VCaP (cell line): ENCODE measurements around the gene PFKP.

Experiments used
- H3K27ac ChIP-seq: fragments of 450-650 bp; 2 replicates; pipeline ENCODE4 v1.5.1; 2017
- TF ChIP-seq, protein P1 (sequence below): fragments of 450-650 bp; conservative IDR thresholded peaks from 2 replicates; pipeline ENCODE4 v1.5.1; 2017; ENCODE audit warnings: mild to moderate bottlenecking, moderate library complexity

PFKP gene

GRCh38 chr10:3141351-3142005 is 74.1 kb downstream of the PFKP start:
- H3K27ac ChIP-seq: peak overlapping the region; percentile 42; the same call in 1 of the 2 replicates
- TF ChIP-seq, protein P1, sequence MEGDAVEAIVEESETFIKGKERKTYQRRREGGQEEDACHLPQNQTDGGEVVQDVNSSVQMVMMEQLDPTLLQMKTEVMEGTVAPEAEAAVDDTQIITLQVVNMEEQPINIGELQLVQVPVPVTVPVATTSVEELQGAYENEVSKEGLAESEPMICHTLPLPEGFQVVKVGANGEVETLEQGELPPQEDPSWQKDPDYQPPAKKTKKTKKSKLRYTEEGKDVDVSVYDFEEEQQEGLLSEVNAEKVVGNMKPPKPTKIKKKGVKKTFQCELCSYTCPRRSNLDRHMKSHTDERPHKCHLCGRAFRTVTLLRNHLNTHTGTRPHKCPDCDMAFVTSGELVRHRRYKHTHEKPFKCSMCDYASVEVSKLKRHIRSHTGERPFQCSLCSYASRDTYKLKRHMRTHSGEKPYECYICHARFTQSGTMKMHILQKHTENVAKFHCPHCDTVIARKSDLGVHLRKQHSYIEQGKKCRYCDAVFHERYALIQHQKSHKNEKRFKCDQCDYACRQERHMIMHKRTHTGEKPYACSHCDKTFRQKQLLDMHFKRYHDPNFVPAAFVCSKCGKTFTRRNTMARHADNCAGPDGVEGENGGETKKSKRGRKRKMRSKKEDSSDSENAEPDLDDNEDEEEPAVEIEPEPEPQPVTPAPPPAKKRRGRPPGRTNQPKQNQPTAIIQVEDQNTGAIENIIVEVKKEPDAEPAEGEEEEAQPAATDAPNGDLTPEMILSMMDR: no peak

GRCh38 chr10:3142146-3142875 is 75.0 kb downstream of the PFKP start:
- H3K27ac ChIP-seq: no peak overlapping the region
- TF ChIP-seq, protein P1: no peak

DNA sequence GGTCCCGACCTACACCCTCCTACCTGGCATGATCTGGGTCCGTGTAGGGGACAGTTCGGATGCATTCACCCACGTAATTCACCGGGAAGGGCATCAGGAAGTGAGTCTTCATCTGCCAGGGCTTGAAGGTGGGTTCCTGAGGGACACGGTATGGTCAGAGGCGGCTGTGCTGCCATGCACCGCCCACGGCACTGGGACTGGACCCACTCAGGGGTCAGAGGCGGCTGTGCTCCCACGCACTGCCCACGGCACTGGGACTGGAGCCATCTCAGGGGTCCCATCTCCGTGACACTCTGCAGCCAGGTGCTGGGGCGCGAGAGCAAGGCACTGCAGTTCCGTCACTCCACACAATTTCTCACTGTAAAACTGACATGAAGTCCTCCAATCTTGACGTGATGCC is 76.0 kb downstream of the PFKP start:
- TF ChIP-seq, protein P1: no peak
- H3K27ac ChIP-seq: no peak overlapping the region

GRCh38 chr10:3143791-3144434 is 76.6 kb downstream of the PFKP start:
- no peak overlapping the region for H3K27ac ChIP-seq
- TF ChIP-seq, protein P1: no peak

DNA sequence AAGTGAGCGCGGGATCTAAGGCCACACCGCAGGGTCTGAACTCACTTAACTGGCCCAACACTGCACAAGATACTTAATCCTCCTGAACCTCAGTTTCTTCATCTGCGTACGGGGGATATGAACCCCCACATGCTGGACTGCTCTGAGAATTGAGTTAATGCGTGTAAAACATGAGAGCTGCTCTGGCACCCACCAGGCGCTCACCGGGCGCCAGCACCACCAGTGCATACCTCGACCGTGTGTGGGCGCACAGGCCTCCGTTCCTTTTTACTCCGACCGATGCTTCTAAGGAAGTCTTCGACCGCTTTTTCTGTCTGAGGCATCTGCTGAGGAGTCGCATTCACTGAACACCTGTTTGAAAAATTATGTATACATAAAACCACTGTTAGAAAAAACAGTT is 78.0 kb downstream of the PFKP start:
- H3K27ac ChIP-seq: no peak overlapping the region
- TF ChIP-seq, protein P1: no peak

DNA sequence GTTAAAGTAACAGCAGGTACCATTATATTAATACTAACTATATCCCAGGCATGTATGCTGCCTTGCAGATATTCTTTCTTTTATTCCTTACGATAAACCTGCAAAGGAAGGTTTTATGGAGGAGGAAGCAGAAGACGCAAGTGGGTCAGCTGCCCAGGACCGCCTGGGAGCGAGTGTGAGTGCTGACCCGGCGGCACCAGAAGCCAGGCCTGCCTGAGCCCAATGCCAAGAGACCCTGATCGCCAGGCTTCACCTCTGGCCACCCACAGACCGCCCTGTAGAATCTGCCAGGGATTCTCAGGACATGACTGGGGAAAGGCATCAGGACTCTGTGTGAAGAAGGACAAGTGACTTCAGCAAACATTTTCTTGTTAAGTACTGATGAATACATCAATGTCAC is 78.9 kb downstream of the PFKP start:
- no peak overlapping the region for H3K27ac ChIP-seq
- TF ChIP-seq, protein P1: no peak

DNA sequence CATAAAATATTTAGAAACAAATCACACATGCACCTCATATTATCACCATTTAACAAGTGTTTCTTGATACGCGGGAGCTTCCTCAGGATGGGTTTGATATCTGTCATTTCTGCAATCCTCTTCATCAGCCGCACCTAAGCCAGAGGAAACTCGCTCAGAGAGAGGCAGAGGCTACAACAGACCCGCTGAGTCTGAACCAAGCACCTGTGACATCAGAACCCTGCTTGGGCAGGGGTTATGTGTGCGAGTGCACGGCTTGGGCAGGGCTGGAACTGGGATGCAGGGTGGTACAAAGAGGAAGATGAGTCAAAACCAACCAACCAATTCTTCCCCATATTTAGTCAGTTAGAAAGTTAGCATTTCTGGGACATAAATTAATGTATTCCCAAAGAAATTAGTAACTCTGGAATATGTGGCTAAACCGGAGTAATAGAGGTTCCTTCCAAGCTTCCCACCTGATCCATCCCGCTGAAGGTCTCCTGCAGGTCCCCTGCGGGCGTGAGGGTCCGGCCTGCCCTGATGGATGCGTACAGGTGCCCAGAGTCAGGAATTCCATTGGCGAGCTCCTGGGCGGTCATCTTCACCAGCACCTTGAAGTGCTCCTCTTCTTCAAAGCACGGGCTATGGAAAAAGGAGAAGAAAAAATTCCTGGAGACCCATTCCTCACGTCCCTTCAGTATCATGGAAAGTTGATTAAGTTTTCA is 79.9 kb downstream of the PFKP start:
- TF ChIP-seq, protein P1: no peak
- H3K27ac ChIP-seq: no peak overlapping the region
